ENCODE data around the gene RASSF8.

GRCh38 chr12:25979059-25979458 is 20.6 kb downstream of the RASSF8 start:
- no peak for TF ChIP-seq CTCF (IDR thresholded peaks at IDR 0.05)
- no peak for TF ChIP-seq POLR2A (IDR thresholded peaks at IDR 0.05; ENCODE audit: low read depth)
- no peak for TF ChIP-seq EP300 (IDR thresholded peaks at IDR 0.05)
- TF ChIP-seq POLR2AphosphoS5 (IDR thresholded peaks at IDR 0.05): no peak

Data from esophagus muscularis mucosa (tissue), 4 donors.